CMK (cell line): ENCODE data around the gene HSPA12B.

ENCODE experiments used
- DNase-seq: peaks from one replicate; pipeline ENCODE4 v3.0.0-alpha.2; 2010; ENCODE audit warnings: low read depth

The HSPA12B gene

DNA sequence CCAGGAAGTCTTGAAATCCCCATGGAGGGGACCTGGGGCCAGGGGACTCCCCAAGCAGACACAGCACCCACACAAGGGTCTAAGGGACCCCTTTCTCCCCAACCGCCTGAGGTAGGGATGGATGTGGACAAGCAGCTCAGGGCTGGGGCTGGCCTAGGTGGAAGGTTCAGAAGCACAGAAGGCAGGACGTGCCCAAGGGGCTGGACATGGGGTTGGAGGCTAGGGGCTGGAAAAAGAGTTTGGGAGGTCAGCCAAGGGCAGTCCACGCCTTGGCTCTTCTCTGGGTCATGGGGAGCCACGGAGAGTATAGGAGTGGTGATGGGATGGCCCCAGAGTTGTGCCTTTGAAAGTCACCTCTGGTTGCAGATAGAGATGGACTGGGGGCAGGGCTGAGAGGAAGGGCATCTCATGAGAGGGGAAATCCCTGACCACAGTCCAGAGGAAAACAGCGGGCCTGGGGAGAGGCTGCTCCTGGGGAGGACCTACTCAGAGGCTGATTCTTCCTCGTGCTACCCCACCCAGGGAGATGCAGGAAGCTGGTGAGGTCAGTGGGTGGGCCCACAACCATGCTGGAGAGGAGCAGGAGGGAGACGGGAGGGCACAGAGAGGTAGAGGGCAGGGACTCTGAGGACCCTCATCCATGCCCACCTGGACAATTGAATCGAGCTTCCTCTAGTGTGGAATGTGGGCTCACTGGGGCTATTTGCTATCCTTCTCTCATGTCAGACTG, 2.5 kb upstream of the HSPA12B start:
- peak; percentile 50 for DNase-seq

DNA sequence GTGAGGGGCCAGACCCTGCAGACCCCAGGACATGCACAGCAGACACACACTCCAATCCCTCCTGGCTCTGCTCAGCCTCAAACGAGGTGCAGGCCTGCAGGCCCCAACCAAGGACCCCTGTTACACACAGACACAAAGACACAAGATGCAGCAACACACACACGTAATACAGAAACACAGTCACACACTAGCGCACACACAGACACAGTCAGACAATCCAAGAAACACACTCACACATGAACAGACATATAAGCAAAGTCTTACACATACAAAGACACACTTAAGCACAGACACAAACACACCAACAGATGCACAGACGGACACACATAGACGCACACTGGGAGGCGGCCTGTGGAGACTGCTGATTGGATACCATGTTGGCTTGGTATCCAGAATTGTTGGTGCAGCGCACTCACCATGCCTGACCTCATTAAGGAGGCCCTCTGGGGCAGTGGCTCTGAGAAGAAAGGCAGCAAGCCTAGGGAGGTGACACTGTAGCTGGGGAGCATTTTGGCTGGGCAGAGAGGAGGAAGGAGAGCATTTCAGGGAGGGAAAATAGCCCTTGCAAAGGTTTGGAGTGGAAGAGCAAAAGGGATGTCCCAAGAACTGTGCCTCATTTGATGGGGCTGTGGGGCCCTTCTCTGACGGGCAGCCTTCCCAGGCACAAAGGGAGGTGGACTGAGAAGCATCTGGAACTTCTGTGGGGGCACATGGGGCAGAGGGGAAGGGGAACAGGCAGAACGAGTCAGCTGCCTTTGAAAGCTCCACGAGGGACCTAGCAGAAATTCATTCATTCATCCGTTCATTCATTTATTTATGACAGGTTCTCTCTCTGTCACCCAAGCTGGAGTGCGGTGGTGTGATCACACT, 1.4 kb upstream of the HSPA12B start:
- no peak for DNase-seq

DNA sequence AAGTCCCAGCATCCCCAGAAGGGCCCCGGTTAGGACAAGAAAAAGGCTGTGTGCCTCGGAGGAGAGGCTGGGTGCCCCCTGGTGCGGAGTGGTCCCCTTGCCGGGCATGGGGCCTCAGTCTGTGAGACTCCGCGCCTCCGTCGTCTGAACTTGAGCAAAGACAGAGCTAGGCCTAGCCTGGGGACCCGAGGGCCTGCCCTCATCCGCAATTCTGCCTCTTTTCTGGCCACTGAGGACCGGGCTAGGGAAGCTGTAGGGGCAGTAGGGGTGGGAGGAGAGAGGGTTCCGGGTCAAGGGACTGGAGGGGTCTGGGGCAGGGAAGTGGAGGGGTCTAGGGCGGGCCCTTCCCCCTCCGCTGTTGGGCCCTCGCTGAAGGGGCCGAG, 550 bp upstream of the HSPA12B start:
- DNase-seq = no peak

DNA sequence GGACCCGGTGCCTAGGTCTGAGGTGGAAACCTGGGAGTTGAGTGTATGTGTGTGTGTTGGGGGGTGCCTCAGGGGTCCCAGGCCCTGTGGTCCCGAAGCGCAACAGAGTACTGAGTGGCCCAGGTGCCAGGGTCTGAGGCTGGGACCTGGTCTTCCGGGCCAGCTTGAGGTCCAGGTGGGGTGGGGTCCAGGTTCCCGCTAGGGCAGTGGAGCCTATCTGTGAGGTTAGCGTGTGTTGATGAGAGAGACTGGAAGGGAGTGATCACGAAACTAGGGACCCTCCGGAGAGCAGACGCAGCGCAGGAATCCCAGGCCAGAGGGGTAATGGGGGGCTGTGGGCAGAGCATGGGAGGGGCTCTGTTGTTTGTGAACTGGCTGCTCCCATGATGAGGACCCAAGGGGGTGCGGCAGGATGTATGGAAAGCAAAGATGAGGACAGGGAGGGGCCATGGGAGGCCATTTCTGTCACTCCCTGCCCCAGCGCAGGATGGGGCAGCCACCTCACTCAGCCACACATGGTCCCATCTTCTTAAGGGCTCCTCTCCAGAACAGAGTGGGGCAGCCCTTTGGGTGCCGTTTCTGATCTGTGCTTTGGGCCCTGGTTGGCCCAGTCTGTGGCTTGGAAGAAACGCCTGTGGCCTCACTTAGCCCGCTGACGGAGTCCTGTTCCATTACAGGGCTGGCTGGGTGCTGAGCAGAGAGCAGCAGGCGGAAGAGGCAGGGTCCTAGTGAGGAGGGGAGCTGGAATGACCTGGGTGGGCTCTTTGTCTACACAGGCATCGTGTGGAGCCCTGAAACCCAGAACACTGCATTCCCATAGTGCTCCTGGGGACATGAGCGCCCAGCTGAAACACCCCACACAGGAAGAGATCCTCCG, 872 bp downstream of the HSPA12B start:
- no peak for DNase-seq

DNA sequence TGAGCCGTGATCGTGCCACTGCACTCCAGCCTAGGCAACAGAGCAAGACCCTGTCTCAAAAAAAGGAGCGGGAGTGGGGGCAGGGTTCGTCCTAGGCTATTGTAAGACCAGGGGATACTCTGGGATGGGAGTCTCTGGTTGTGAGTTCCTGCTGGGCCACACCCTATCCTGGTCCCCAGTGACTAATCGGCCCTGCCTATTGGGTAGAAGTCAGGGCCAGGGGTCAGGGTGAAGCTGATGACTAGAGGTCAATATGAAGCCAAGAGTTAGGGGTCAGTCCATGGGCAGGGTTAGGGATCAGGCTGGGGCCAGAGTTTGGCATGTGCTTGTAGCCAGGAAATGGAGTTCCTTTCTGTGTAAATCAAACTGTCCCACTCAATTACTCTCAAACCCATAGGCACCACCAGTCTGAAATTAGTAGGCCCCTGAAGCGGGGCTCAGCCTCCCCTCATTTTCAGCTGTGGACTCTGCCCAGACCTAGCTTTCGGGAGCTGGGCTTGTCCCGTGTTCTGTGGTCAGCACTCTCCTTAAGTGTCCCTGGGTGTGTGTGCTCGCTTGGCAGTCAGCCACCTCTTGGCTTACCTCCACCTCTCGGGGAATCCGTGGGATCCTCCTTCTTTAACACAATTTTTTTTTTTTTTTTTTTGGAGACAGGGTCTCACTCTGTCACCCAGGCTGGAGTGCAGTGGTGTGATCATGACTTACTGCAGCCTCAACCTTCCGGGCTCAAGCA, 1.8 kb downstream of the HSPA12B start:
- DNase-seq = no peak

DNA sequence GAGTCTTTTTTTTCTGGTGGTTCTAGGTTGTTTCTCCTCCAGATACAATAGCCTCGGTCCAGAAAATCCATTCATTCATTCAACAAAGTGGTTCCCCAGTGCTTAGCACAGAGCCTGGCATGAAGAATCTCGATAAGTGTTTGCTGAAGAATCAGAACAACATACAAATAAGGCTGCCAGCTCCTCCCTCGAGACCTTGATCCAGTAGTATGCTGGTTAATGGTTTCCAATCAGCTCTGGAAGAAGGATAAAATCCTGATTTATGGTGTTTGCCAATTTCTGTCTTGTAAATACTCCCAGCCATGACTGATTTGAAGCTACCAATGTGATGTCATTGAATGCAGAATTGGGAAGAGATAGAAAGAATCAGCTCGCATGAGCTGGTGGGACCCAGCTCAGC, 3.3 kb downstream of the HSPA12B start:
- DNase-seq = no peak

DNA sequence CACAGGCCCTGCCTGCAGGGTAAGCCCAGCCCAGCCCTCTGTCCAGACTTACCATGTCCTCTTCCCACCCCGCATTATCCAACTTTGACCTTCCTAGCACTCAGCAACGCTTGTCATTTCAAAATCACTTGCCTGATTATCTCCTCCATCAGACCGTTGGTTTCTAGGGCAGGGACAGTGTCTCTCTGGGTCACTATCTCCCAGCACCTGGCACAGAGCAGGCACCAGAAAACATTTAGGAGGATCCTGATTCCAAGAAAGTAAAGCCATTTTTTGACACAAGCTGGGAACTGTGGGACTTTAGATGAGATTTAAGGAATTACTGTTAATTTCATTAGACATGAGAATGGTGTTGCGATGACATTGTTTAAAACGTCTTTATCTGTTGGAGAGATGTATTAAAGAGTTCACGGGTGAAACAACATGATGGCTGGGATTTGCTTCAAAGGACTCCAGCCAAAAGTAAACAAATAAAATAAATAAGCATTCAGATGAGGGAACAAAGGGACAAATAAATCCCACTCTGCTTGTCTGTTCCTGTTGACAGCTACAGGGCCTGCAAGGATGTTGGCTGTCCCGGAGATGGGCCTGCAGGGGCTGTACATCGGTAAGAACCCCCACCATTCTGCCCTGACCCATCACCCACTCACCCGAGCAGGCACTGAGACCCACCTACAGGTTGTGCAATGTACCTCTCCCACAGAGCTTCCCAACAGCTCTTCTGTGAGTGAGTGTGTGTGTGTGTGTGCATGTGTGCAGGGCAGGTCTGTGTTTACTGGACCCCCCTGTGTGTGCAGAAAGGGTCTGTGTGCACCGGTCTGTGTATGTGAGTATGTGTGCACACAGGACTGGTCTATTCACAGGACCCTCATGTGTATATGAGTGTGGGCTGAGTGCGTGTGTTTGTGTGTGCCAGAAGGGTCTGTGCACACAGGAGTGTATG, 5.9 kb downstream of the HSPA12B start:
- DNase-seq = no peak

DNA sequence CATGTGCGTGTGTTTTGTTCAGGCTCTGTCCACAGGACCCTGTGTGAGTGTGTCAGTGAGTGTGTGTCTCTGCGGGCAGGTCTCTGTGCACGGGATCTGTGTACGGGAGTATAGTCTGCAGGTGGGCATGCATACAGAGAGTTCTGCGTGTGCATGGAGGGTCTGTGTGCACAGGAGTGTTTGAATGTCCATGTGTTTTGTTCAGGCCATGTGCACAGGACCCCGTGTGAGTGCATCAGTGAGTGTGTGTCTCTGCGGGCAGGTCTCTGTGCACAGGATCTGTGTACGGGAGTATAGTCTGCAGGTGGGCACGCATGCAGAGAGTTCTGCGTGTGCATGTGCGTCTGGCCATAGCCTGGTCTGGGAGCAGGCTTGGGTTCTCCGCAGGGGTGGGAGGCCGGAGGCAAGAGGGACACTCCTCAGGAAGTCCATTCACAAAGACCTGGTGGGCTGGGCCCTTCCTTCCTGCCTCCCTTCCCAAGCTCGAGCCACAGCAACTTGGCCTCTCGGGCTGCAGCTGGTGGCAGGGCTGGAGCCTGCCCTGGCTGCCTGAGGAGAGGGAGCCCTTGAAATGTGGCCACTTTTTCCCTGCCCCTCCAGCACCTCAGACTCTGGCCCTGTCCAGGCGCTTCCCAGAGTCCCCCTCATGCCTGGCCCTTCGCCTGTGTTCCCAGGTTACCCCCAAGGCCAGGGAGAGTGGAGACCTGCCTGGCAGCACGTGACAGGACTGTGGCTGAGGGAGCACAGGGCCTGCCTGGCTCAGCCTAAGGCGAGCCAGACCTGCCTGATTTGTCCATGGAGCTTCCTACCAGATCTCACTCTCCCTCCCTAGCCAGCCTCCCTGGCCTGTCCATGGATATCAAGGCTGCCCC, 6.8 kb downstream of the HSPA12B start:
- DNase-seq = peak; percentile 53

DNA sequence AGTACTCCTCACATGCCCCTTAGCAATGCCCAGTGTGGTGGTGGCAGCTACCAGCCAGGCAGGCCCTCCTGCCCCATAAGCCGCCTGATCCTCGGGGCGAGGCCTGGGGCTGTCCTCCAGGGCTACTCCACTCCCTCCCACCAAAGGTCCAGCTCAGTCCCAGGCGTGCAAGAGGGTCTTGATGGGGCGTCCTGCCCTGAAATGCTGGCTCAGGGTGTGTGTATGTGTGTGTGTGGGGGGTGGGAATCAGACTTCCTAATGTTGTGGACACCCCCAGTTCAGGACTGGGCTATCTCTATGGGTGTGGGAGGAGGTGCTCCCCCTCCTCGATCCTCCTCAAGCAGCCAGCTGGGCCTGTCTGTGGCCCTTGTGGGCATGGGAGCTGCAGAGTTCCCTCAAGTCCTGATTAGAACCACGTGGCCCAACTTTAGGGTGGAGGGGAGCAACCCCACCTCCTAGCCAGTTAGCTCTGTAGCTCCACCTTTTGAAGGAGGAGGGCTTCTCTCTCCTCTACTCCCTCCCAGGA, 7.5 kb downstream of the HSPA12B start:
- DNase-seq = peak; percentile 70

DNA sequence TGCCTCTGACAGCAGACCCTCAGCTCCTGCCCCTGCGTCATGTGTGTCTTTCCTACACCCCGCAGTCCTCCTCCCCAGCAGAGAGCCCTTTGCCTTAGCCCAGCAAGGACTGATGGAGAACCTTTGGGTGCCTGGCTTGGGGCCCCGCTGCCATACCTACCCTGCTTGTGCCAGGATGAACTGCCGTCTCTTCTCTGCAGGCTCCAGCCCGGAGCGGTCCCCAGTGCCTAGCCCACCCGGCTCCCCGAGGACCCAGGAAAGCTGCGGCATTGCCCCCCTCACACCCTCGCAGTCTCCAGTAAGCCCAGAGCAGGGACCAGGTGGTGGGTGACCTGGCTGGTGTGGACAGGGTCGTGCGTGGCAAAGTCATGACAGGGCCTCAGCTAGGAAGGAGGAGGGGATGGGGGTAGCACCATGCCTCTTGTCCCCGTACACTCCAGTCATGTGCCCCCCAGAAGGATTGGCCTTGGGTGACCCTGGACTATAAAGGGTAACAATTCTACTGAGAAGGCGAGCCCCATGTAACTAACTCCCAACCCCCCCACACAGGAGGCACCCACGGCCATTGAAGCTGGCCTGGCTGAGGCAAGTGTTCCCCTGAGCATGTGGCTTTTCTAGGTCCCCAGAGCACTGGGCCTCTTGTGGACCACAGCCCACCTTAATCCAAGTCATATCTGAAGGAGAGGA, 8.3 kb downstream of the HSPA12B start:
- no peak for DNase-seq

DNA sequence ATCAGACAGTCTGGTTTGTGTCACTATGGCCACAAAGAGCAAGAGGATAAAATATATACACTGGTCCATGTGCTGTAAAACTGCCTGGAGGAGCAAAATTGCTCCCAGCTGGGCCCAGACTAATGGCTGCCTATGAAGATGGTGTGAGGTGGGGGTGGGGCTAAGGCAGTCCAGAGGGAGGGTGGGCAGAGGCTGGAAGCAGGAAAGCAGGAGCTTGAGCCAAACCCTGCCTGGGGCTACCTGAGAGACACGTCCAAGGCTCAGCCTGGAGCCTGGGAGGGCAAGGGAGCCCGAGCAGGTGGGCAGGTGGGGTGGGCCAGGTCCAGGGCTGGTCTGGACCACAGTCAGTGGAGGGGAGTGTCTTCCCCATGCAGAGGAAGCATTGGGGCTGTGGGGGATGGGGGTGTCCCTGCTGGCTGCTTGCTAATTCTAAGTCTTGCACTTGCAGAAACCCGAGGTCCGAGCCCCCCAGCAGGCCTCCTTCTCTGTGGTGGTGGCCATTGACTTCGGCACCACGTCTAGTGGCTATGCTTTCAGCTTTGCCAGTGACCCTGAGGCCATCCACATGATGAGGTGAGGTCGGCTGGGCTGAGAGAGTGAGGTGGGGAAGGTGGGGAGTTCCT, 9.5 kb downstream of the HSPA12B start:
- DNase-seq = no peak

DNA sequence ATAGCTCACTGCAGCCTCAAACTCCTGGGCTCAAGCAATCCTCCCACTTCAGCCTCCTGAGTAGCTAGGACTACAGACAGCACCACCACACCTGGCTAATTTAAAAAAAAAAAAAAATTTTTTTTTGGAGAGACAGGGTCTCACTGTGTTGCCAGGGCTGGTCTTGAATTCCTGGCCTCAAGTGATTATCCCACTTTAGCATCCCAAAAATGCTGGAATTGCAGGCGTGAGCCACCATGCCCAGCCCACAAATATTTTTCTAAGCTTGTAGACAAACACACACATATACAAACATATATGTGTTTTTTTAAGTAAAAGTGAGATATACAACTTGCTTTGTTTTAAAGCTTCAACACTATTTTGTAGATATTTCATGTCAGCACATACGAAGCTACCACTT, 10.8 kb downstream of the HSPA12B start:
- no peak for DNase-seq

DNA sequence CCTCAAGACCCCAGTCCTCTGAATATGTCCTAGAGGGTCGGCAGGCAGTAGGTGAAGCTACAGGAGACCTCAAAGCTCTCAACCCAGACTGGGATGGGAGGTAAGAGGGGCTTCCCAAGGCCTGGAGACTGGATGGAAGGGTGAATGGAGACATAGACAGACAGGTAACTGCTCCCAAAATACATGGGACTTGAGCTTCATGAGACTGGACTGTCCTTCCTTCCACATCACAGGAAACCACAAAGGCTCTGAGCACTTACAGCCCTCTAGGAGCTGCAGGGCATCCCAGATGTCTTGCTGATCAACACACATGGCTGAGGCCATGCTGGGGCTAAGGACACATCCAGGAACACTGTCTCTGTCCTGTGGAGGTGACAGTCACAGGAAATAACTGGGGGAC, 11.6 kb downstream of the HSPA12B start:
- DNase-seq = no peak

DNA sequence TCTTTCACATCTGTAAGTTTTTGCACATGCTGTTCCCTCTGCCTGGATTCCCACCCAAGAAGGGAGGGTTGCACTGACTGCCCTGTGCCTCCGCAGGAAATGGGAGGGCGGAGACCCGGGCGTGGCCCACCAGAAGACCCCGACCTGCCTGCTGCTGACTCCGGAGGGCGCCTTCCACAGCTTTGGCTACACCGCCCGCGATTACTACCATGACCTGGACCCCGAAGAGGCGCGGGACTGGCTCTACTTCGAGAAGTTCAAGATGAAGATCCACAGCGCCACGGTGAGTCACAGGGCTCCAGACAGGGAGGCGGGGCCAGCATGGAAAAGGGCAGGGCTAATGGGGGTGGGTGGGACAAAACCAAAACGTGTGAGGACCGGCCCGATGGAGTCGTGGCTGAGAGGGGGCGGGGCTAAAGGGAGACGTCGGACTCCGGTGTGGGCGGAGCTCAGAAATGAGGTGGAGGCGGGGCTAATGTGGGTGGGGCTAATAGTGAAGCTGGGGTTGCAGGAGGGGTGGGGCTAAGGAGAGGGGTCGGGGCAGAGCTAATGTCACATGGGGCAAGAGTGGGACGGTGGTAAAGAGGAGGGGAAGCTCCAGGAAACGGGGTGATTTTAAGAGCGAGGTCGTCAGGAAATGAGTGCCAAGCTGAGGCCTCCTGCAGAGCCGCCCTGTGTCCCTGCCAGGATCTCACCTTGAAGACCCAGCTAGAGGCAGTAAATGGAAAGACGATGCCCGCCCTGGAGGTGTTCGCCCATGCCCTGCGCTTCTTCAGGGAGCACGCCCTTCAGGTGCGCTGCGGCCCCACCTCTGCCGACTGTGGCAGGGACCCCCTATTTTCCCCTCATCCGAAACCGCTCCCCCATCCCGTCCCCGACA, 12.6 kb downstream of the HSPA12B start:
- DNase-seq = peak; percentile 98

DNA sequence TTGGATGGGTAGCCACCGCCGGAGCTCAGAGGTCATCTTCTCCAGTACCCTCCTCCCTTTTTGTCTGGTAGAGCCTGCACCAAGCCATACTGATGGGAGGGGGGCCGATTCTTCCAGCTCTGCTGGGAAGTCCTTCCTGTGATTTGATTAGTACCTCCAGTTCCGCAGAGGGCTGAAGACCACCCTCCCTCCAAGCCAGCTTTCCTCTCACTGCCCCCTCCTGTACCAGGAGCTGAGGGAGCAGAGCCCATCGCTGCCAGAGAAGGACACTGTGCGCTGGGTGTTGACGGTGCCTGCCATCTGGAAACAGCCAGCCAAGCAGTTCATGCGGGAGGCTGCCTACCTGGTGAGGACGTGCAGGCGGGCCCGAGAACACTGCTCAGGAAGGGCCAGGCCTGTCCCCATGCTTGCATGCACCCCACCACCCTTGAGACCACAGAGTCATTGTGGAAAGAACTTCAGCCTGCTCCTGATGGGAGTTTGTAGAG, 13.2 kb downstream of the HSPA12B start:
- DNase-seq = no peak

DNA sequence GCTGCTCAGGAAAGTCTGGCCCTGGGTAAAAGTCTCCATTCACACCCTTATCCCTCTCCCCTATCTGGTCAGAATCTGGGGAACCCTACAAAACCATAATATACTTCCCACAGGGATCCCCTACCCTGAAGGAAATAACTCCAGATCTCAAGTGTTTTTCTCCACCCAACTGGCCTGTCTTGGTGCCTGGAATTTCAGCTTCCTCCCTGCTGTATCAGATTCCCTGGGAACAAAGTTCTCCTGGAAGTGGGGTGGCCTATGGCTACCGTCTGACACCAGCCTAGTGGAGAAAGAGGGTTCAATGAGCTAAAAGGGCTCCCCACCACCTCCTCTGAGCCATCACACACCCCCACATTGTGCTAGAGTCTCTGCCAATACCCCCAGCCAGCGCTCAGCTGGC, 15.0 kb downstream of the HSPA12B start:
- DNase-seq = no peak

DNA sequence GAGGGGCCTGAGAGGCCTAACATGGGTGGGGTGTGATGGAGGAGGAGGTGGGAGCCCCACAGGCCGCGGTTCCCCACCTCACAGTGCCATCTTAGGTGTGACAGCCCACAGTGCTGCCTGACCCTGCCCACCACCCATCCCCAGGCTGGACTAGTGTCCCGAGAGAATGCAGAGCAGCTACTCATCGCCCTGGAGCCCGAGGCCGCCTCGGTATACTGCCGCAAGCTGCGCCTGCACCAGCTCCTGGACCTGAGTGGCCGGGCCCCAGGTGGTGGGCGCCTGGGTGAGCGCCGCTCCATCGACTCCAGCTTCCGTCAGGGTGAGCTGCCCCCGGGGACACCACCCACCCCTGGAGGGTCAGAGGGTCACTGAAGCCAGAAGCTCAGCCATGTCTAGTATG, 15.6 kb downstream of the HSPA12B start:
- DNase-seq = no peak
